CD4-positive, alpha-beta T cell treated with Interleukin-17A for 4 hours (primary cell): ENCODE measurements around the gene MED15.
"Not testable (repeated sequence)": the region's sequence is repeated elsewhere in the genome, so short reads cannot be mapped to it uniquely, and the experiment has no call there.

Source experiments
- DNase-seq: peaks from one replicate; pipeline ENCODE4 v3.0.0-alpha.2; 2020; ENCODE audit warnings: mixed read lengths

The MED15 gene

DNA sequence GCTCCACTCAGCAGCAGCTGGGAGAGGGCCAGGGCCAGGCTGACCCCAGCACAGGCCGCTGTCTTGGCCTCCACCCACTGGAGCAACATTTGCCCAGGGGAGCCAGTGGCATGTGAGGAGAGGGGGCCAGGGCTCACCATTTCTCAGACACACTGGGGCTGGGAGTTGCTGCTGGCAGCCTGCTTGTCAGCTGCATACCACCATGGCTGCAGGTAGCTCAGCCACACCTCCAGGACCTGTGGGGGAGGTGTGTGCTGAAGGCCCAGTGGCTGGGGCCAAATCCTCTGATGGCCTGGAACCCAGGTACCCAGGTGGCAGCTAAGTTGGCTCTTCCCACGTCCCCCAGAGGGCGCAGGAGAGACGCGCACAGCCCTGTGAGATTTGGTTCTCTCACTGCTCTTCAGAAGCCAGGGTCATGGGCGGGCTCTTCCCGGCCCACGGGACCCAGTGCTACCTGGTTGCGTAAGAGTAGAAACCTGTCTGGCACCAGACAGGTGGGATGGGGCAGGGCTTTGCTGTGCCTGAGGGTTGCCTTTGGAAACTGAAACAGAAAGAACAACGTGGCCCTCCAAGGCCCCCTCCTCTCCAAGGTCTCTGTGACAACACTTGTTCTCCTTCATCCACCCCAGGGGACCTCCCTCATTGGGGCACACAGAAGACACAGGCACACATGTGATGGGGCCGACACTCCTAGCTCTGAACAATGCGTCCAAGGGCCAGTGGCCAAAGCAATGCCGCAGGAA is 98.8 kb downstream of the MED15 start:
- DNase-seq, result peak; percentile 82

- DNase-seq, result no peak
Measured at GRCh38 chr22:20606784-20607128, 99.3 kb downstream of the MED15 start.

GRCh38 chr22:20607157-20607907 is 99.9 kb downstream of the MED15 start:
- DNase-seq, result no peak

DNA sequence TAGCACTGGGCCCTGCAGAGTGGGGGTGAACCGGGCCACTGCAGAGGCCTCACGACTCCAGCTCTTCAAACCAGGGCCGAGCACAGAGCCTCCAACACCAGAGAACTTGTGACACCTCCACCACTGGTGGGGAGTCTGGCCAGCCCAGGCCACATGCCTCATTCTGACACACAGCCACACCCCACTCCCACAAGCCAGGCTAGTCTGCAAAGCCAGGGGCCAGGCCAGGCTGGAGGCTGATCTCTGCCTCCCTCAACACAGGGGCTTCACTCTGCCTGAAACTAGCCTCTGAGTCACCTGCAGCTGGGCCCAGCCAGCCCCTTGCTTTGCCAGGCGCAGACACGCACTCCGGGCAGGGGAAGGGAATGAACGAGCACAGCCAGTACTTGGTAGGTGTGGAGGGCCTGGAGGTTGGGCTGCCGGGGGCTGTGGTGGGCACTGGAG is 102.9 kb downstream of the MED15 start:
- no peak for DNase-seq

GRCh38 chr22:20610757-20611156 is 103.3 kb downstream of the MED15 start:
- DNase-seq, result no peak

DNA sequence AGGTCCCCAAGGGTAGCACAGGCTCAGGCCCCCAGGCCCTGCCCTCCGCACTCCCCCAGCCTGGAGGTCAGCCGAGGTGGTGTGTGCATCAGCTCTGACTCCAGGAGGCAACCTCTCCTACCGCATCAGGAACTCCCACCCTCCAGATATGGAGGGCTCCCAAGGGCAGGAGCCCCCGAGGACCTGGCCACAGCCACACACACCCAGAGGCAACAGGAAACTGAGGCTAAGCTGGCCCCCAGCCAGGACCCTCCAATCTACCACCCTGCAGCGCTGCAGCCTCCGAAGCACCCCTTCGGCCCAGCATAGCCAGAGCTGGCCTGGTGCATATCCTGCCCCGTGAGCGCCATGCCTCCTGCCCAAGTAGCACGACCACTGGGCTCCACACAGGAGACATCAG is 104.0 kb downstream of the MED15 start:
- no peak for DNase-seq

DNA sequence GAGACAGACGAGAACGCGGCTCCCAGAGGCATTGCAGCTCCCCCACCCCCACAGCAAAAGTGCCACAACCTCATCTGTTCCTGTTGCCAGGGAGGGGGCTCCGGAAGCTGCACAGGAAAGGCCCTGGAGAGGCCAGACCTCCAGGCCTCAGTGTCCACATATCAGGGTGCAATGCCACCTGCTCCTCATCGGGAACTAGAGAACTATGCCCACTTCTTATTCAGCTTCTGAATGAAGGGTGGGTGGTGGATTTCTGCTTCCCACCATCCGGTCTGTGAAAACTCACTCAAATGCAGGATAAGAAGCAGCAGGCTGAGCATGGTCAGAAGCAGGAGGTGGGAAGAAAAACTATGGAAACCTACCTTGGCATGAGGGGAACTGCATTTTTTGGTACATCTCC is 105.9 kb downstream of the MED15 start:
- DNase-seq, result no peak

DNA sequence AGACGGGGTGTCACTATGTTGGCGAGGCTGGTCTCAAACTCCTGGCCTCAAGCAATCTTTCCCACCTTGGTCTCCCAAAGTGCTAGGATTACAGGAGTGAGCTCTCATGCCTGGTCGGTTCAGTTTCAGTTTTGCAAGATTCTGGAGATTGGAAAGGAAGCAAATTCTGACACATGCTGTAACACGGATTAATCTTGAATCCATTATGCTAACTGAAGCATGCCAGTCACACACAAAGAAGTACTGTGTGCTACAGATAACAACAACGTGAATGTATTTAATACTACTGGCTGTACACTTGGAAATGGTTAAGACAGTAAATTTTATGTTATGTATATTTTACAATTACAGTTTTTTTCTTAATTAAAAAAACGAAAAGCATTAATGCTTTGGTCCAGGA is 107.6 kb downstream of the MED15 start:
- DNase-seq, result no peak

DNA sequence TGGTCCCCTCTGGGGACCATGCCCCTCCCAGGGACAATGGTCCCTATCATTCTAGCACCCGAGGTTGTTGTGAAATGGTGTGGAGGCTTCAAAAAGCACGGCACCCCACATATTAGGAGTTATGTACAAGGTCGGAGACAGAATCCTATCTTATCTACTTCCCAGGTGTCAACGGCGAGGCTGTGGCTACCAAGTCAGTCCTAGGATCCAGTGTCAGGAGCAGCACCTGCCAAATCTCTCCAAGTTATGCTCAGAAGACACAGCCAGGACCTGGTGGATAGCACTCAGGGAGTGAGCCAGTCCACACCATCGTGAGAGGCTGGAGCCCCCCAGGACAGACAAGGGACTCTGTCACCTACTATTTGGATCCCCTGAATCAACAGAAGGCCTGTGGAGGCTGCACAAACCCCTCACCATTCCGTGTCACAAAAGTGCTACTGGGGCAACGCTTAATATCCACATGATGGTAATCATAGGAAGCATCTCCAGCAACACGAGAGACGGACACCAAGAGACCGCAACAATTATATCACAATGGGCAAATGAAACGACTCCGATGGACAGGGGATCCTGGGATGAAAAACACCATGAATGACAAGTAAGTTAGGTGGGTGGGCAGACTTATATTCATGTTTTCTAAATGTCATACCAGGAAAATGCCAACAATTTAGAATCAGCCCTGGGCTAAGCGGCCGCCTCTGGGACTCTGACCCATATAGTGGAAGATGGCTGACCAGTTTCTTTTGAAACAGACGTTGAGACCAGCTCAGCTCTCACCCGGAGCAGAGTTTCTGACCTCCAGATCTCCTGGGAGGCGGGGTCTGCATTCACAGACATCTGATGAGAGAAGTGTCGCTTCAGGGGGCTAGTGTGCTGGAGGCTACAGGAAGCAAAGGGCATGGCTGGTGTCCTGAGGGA is 108.4 kb downstream of the MED15 start:
- DNase-seq, result no peak

- no peak for DNase-seq
Measured at GRCh38 chr22:20616451-20617043, 109.1 kb downstream of the MED15 start.

DNA sequence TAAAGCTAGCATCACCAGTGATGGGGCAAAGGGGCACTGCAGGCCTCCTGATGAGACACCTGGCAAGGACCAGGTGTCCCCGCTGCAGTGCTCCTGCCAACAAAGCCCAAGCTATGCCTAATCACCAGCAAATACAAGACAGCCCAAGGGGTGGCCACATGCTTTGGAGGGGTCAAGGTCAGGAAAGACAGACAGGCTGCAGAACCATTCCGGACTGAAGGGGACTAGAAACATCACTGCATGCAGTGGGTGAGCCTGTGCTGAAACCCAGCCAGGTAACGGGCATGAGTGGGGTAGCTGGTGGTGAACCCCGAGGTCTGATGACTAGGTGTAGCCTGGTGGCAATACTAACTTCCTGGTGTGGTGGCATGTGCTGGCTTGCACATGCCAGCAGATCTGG is 111.1 kb downstream of the MED15 start:
- DNase-seq, result no peak

- no peak for DNase-seq
Measured at GRCh38 chr22:20619045-20619892, 111.9 kb downstream of the MED15 start.

DNA sequence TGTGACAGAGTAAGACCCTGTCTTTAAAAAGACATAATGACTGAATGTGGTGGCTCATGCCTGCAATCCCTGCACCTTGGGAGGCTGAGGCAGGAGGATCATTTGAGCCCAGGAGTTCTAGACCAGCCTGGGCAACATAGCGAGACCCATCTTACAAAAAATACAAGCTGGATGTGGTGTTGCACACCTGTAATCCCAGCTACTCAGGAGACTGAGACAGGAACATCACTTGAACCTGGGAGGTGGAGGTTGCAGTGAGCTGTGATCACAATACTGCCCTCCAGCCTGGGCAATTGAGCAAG is 112.4 kb downstream of the MED15 start:
- DNase-seq, result not testable (repeated sequence)

DNA sequence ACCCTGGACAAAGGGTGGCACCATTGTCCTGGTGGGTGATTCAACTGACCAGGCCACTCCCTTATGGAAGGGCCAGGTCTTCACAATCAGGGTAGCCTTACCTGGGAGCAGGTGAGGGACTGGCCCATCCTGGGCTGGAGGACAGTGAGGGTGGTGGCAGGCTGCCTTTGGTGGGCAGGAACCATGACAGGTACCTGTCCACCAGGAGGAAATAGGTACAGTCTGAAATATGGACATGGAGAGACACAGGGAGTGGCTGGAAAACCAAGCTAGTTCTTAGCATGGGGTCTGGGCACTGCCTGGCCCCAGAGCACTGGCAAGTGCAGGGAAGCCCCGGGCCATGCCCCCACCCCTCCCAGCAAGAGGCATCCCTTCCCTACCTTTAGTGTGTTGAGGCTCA is 113.8 kb downstream of the MED15 start:
- no peak for DNase-seq

- no peak for DNase-seq
Measured at GRCh38 chr22:20622650-20623339, 115.4 kb downstream of the MED15 start.

- DNase-seq, result no peak
Measured at GRCh38 chr22:20624161-20624616, 116.8 kb downstream of the MED15 start.

DNA sequence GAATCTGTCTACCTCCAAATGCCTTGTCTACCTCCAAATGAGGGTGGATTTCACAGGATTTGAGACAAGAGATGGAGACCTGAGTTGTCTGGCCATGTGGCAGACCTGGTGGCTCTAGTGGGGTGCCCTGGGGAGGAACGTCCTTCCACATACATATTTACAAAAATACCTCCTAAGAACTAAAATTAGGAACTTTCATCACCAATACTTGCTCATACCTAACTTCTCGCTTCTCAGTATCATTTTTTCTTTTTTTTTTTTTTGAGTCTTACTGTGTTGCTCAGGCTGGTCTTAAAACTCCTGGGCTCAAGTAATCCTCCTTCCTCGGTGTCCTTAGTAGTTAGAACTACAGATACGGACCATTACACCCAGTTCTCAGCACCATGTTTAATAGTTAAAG is 117.9 kb downstream of the MED15 start:
- DNase-seq, result no peak

DNA sequence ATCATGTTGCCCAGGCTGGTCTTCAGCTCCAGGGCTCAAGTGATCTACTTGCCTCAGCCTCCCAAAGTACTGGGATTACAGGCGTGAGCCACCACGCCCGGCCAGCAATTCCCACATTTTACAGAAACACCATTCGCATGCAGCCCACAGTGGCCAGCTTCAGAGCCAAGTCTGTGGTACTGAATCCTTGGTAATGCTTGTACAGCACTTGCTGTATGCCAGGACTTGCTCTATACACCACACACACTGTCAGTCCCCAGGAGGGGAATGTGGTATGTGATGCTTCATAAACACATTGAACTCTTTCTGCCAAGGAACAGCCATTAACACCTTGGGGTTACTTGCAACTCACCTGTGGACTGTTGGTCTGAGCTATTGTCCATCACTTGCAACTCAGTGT is 119.4 kb downstream of the MED15 start:
- no peak for DNase-seq

DNA sequence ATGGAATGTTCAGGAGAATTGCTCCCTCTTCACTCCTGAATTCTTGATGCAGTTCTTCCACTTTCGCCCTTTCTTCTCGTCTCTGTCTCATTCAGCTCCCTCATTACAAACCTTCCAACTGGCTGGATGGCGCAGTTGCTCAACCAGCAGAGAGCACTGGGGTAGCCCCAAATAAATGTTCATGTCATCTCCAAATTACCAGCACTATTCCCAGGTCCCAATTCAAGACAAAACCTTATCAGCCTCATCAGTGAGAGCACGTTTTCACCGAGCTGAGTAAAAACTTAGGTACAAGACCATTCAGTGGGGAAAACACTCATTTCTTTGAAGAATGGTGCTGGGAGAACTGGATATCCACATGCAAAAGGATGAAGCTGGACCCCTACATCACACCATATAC is 120.0 kb downstream of the MED15 start:
- DNase-seq, result no peak

- no peak for DNase-seq
Measured at GRCh38 chr22:20628081-20628939, 120.9 kb downstream of the MED15 start.

- no peak for DNase-seq
Measured at GRCh38 chr22:20629401-20629800, 122.0 kb downstream of the MED15 start.
